Hematopoietic multipotent progenitor cell treated with erythropoietin and hydrocortisone succinate and interleukin-3 and kit ligand, for 8 days (in vitro differentiated cells): ENCODE results near the gene PDCD2L.

Experiments
- DNase-seq: peaks from one replicate; pipeline ENCODE4 v3.0.0-alpha.2; 2015

PDCD2L gene

GRCh38 chr19:34474233-34474989 lies 70.2 kb downstream of the PDCD2L start:
- DNase-seq = no peak

- no peak for DNase-seq
Measured at GRCh38 chr19:34475026-34475974, 71.1 kb downstream of the PDCD2L start.
